Measurements from ENCODE around the gene SH3RF3.
A peak's percentile ranks its signal among the peaks of the same experiment; 100 is the strongest.

SH3RF3 gene

DNA sequence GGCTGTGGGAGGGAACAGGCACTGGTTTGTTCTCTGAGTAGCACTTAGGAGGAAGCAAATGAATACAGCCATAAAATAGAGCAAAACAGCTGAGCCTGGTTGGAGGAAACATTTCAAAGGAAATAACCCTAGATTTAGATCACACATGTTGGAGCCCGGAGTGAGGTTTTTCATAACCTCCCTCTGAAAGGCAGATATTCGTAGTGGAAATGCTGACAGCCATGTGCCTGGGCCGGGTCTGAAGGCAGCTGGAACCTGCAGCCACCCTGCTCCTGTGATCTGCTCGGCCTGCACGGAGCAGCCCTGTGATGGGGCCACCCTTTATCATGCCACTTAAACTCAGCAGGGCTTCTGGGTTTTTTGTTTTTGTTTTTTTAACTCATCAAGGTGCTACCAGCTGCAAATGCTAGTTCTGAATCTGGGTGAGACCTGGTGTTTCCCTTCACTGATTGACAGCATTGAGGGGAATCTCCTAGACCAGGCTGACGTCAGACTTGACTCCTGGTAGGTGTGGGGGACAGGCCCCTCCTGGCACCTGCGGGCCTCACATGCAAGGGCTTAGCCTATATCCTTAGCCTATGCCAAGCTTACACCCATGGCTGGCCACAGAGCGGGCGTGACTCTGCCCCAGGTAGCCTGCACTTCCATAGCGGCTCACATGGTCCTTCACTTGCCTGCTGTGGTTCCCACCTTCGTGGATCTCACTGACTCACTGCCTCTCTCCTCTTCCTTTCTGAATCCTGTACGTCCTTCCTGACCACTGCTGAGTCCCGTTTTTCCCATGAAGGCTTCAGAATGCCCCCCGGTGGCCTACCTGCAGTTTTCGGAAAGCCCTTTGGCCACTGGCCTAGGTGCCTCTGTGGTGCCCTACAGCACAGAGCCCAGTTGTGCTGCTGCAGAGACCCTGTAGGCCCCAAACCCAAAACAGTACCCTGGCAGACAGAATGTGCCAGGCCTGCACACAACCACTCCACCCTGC, 267.5 kb downstream of the SH3RF3 start:
- no peak for DNase-seq (ENCODE audit: low spot score)

DNA sequence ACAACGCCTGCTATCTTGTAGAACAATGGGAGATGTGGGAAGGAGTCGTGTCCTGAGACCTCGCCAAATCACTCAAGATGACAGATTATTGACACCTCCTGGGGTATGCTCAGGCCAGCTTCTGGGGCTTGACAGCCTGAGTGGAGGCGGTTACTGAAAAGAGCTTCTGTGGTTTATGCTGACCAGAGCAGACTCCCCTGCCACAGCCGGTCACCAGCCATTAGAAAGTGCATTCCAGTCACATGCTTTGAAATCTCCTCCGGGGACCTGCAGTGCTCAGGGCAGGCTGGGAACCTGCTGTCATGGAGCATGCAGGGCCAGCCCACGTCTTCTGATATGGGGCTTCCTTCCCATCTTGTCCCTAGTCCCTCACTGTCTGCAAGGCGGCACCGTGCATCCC, 268.9 kb downstream of the SH3RF3 start:
- no peak for DNase-seq (ENCODE audit: low spot score)

DNA sequence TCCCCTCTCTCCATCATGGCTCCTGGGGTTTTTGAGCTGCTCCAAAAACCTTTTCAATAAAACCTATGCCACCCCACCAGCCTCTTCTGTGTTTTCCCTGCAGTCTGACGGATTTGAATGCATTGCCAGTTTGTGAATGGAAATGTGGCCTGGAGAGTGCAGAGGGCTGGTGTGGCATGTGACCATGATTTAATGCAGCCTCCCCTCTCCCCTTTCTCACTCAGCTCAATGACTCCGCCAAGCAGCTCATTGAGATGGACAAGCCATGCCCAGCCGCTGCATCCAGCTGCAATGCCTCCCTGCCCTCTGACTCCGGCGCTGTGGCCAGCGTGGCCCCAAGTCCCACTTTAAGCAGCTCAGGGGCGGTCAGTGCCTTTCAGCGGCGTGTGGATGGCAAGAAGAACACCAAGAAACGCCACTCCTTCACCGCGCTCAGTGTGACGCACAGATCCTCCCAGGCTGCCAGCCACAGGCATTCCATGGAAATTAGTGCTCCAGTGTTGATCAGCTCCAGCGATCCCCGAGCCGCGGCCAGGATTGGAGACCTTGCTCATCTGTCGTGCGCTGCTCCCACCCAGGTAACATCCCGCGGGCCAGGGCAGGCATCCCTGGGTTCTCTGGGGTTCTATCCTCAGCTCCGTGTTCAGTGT, 269.5 kb downstream of the SH3RF3 start:
- no peak for DNase-seq (ENCODE audit: low spot score)

DNA sequence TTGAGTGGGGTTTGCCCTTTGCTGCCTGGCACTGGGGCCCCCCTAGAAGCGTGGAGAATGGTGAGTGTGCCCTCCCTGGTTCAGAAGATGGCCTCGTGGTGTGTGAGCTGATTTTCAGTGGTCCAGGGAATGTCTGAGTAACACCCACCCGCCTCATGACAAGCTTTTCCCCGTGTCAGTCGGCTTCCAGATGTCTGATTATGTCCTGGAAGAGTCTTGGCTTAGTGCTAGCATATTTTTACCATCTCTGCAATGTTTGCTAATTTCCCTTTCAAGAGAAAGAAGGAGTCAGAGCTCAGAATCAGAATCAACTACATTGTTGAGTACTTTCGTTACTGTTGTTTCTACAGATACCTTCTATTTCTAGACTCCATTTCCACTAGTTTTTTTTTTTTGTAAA, 270.1 kb downstream of the SH3RF3 start:
- no peak for DNase-seq (ENCODE audit: low spot score)

DNA sequence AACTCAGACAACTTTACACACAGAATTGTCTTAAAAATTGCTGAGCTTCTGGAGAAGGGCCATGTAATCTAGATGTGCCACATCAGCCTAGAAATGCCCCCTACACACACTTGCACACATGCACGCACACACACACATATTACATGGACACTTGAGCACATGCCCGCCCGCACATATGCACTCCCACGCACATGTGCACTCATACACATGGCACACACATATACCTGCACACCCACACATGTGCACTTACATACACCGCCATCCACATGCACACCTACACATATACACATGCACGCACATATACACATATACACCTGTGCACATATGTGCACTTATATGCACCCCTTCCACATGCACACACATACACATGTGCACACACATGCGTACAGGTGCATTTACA, 271.1 kb downstream of the SH3RF3 start:
- no peak for DNase-seq (ENCODE audit: low spot score)

DNA sequence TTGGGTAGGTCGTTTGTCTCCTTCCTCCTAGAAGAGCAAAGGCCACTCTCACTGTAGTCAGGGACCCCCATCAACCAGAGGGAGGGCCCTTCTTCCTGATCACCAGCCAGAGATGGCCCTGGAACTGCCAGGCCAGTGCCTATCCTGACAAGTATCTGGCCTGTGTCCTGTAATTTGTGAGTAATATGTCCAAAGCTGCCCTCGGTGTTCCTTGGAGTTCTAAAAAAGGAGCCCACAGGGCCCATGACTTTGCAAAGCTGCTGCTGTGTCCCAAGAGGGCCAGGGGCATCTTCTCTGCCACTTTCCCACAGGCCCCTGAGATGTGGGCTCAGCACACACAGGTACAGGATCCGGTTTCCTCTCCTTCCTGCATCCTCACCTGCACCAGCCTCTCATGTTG, 272.4 kb downstream of the SH3RF3 start:
- DNase-seq (ENCODE audit: low spot score) = no peak

DNA sequence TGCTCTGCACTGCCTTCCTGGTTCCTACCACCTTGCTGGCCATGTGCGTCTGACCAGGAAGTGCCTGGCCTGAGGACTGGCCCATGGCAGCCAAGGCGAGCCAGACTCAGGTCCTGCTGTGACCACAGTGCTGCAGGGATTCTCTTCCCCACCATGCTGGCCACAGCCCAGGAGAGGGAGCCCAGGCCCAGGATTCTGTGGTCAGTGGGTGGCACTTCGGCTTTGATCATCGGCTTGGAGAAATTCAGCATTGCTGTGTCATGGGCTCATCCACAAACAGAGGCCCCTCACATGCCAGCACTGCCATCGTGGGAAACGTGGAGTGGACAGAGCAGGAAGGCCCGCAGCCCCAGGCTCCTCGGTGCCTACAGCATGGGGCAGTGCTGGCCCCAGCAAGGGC, 273.2 kb downstream of the SH3RF3 start:
- no peak for DNase-seq (ENCODE audit: low spot score)

DNA sequence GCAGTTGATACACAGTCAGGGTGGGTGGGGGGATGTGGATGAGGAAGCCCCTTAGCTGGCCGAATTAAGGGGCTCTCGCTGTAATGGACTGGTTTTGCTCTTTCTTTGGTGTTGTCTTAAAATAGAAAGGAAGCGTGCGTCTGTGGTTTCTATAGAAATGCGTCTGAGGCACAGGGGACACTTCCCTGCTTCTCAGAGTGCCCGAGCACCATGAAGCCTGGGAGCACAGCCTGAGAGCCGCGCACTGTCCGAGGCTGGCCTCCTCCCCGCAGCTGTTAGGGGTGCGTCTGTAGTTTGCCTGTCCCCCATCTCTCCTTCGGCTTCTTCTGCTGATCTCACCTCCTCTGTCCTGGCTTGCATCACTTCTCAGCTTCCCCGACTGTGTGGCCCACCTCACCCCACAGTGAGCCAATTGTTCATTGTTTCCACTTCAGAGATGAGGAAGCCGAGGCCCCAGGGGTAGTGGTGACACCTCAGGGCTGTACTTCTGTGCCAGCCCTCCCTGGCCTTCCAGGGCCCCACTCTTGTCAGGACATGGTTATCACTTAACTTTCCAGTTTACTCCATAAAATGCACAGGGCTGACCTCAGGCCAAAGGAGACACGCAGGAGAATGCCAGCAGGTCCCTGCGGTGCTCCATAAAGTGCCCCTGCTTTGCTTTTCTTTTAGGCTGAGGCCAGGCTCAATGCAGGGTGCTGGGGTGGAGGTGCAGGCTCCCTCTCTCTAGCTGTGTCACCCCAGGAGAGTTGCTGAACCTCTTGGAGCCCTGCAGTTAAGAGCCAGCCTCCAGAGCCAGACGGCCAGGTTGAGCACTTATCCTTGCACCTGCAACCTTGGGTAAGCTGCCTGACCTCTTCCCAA, 274.2 kb downstream of the SH3RF3 start:
- no peak for DNase-seq (ENCODE audit: low spot score)

DNA sequence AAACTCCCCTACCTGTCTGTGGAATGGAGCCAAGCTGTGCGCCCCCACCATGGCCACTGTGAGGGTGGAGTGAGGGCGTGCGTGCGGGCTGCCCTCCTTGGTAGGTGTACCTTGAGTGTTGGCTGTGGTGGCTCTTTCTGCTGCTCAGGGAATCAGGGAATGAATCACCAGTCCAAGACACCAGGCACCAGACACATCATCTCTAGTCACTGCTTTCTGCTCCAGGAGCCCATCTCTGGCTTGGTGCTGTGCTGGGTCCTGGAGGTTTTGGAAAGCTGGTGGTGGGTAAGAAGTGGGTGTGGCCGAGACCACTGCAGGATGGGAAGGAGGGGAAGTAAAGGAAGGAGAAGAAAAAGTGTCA, 274.8 kb downstream of the SH3RF3 start:
- DNase-seq (ENCODE audit: low spot score) = no peak

DNA sequence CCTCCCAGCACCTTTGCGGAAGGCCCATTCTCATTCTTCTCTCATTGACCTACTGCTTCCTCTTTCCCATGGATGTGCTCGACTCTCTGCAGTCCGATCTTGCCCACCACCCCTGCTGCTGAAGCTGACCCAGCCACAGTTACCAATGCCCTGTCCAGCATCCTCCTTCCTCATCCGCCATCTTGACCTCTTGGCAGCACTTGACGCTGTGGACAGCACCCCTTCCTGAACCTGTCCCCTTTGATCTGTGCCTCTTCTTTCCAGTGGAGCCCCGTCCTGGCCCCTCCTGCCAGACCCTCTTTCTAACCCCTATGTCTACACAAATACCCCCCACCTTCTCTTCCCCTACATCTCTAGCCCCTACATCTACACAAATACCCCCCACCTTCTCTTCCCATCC, 275.7 kb downstream of the SH3RF3 start:
- DNase-seq (ENCODE audit: low spot score) = no peak

DNA sequence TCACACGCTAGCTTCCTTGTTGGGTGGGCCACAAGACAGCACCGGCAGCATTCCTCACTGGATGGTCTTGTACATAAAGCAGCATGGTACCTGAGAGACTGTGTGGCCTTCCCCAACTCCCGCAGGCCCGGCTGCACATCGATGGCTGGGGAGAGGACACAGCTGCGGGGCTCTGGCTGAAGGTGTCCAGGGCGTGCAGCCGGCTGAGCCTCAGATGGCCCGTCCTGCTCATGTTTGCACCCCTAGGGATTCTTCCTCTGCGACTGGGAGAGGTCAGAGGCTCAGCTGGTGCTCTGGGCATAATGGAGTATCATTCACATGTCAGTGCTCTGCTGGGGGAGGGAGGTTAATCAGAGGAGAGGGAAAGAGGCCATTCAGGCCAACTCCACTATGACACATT, 276.9 kb downstream of the SH3RF3 start:
- no peak for DNase-seq (ENCODE audit: low spot score)

DNA sequence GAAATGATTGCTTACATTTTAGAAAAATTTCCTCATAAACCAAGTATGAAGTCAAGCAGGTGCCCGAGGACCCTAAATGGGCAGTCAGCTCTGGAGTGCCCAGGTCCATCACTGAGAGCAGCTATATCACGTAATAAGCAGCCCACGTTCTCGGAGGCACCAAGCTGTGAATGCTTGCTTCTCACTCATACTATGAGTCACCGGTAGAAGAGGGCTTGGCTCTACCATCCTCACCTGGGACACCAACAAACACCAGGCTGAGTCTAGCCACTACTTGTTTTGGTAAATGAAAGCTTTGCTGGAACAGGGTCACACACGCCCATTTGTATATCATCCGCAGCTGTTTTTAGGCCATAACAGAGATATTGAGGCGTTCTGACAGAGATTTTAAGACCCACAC, 277.3 kb downstream of the SH3RF3 start:
- peak; percentile 18 for DNase-seq (ENCODE audit: low spot score)

DNA sequence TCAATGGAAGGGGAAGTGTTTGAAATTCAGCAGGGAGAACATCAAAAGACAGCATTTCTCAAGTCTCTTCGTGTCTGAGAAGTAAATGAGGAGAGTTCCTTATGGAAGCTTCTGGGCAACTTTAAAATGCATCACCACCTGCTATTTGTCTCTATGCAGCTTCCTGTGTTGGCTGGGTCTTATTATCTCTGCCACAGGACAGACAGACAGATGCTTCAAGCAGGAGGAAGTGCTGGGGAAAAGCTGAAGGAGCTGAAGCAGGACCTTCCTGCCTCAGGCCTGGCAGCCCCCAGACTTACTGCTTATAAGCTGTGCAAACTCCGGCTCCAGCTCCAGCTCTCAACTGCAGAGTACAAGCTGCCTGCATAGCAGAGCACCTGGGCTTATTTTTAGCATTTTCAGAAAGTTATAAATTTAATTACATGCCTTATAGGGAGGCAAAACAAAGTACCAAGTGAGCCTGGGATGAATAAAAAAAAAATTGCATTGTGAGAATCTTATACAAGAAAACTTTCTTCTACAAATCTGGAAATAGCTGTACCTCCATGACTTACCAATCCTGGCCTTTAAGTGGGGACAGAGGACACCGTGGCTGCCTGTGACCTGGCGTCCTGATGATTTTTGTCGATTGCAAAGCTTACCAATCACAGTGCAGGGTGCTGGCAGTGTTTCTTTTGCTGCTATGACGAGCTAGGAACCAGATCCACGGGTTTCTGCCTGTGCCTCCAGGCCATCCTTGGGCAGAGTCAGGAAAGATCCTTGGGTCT, 278.5 kb downstream of the SH3RF3 start:
- DNase-seq (ENCODE audit: low spot score) = no peak

DNA sequence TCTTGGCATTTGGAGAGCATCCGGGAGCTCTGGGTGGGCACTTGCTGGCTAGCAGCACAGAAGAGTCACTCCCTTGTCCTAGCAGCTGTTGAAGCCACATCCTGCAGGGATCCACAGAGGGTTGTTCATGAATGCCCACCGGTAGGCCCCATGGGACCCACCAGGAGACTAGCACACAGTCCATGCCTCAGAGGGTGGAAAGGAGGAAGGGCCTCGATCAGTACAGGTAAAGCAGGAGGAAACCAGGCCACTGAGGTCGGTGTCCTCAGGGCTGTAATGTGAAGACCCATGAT, 279.0 kb downstream of the SH3RF3 start:
- DNase-seq (ENCODE audit: low spot score) = no peak

DNA sequence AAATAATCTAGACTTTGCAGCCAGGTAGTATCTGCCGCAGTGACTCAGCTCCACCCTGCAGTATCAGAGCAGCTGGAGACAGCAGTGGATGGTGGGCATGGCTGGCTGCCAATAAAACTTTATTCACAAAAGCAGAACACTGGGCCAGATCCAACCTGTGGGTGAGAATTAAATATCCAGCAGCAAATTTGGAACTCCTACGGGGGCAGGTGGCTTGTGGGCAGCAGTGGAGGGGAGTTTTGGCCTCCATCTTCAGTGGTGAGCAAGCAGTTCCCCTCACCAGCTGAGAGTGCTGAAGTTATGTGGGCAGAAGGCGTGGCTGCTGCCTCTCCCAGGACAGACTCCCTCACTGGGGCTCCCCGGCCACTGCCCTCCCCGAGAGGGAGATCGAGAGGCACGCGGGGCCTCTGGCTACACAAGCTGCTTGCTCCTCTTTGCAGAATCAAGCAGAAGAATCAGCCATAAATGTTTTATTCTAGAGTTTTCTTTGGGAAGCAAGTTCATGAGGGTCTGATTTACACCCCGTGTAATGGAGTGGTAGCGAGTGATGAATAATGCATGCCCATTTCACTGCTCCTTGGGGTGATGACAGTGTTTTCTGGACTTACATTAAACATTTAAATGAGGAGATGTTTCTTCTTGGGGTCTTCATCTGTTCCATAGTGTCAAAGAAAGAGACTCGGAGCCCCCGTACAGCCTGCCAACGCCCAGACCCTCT, 280.5 kb downstream of the SH3RF3 start:
- DNase-seq (ENCODE audit: low spot score) = peak; percentile 84

DNA sequence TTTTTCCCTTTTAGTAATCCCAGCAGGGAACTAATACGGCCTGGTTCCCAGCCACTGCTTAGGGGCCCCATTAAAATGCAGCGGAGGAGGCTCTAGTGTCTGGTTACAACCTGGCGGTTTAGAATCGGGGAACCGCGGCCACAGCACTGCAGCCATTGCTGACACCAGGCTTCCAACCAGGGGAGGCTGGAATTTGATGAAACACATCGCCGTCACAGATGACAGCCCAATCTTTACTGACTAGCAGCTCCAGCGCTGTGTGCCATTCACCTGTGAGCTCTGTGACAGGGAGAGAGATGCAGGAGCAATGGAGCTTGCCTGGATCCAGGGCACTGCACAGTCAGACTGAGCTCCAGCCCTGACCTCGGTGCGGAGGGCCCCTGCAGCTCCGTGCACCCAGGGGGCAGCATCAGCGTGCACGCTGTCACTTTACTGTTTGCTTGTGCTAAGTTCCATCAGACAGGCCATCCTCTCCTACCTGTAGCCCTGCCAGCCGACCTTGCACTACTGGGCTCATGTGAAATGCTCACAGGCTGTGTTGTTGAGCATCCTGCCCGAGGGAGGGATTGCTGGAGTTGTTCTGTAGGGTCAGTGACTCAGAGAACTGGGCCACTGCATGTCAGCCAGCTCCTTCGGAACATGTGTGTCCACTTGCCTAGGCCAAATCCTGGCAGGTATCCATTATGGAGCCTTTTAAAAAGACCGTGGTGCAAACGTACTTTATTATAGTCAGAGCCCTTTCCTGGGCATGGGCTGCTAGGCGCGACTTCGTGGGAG, 281.2 kb downstream of the SH3RF3 start:
- DNase-seq (ENCODE audit: low spot score) = no peak

DNA sequence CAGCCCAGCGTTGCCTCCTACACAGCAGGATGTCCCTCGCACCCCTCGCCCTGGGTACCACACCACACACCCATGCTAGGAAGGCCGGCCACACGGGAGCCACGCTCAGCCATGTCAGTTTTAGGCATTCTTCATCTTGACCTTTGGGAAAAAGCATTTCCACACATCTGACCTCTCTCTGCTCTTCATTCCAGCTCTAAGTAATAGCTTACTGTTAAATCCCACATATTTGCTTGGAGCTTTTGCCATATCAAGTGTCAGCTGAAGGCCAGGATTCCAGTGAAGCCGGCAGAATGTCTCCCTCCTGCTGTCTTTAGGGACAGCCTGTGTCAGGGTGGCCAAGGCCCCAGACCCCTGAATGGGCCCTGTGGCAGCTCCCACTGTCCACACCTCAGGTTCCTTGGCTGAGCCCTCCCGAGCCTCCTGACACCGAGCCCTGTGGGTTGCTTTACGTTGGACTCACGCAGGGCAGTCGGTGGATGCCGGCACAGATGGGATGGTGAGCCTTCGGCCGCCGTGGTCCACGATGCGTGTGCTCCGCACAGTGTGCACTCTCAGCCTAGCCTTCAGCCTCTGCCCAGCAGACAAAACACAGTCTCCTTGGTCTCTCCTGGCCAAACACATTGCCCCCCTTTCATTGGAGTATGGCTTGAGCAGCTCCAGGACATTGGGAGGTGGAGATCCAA, 282.8 kb downstream of the SH3RF3 start:
- DNase-seq (ENCODE audit: low spot score) = no peak

DNA sequence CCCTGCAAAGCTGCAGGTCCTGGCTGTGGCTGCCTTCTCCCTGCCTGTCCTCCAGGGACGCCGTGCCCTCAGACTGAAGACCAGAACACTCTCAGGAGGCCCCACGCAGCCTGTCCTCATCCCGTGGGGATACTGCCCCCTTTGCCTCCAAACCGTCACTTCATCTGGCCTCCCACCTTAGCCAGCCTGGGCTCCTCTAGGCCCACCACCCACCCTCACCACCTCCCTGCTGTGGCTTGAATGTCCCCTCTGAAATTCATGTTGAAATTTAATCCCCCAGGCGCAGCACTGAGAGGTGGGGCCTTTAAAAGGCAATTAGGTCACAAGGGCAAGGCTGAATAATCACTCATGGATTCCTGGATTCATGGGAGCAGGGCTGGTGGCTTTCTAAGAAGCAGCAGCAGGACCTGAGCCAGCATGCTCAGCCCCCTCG, 286.6 kb downstream of the SH3RF3 start:
- no peak for DNase-seq (ENCODE audit: low spot score)

DNA sequence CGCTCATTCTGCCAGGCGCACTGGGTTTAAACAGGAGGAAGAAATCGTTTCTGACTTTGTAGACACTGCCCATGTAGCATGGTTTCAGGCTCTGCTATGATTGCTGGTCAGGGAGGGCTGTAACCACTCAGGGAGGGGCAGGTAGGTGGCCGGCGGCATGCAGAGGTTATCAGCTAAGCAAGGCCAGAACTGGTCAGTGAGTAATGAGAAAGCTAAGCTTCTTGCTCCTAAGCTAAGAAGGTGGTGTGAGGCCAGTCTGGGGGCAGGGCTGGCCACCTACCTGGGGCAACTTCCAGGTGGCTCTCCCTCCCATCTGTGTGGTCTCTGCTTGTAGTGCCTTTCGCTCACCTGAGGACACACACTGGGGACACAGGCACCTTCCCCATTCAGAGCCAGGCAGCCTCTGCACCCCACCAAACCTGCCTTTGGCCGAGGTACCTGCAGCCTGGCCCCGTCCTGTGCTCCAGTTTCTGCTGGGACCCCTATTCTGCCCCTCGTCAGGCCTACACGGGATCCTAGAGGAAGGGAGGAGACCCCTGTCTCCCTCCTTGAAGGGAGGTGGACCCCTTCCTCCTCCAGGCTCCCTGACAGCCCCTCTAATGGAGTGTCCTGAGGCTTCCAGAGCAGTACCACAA, 288.8 kb downstream of the SH3RF3 start:
- no peak for DNase-seq (ENCODE audit: low spot score)

All from hematopoietic multipotent progenitor cell treated with erythropoietin and hydrocortisone succinate and interleukin-3 and kit ligand, for 17 days (in vitro differentiated cells).